Muscle of leg (tissue), 11 donors: ENCODE results near the gene RFTN1. TPM values are rescaled to one million over a fixed set of nuclear protein-coding genes. Genes with fewer than 3 reads are reported as not detected.

ENCODE experiments used
- DNase-seq: peaks from one replicate; pipeline ENCODE4 v3.0.0; 2013
- H3K27ac ChIP-seq: one replicate; pipeline ENCODE4 v1.5.1; 2013; ENCODE audit warnings: mild to moderate bottlenecking, low read length, control low read depth
- H3K27me3 ChIP-seq: one replicate; pipeline ENCODE4 v1.6.1; 2013; ENCODE audit warnings: low read length; ENCODE audit not compliant: control insufficient read depth, insufficient read depth
- H3K36me3 ChIP-seq: one replicate; pipeline ENCODE4 v1.6.1; 2013; ENCODE audit warnings: low read length; ENCODE audit not compliant: control insufficient read depth, insufficient read depth
- H3K4me1 ChIP-seq: one replicate; pipeline ENCODE4 v1.6.1; 2013; ENCODE audit warnings: low read length; ENCODE audit not compliant: control insufficient read depth, insufficient read depth
- H3K4me3 ChIP-seq: one replicate; pipeline ENCODE4 v1.5.1; 2013; ENCODE audit warnings: low read length, control low read depth
- H3K9me3 ChIP-seq: replicated peaks from 2 replicates; pipeline ENCODE4 v1.6.1; 2013; ENCODE audit warnings: low read depth, low read length; ENCODE audit not compliant: control insufficient read depth
- WGBS: methylation state at CpG from one replicate; pipeline ENCODE4 v1.1.5; 2013; ENCODE audit warnings: missing lambda C conversion rate; ENCODE audit not compliant: insufficient coverage; 5-methylcytosine and 5-hydroxymethylcytosine counted together
- polyA plus RNA-seq, 8 donors: library from polyadenylated mRNA; unstranded; fragments of 120-200 nt; gene quantifications; one replicate each; pipeline versions ENCODE4 v1.2.1 to v1.2.3, GENCODE V29; 2013; ENCODE audit warnings: inconsistent platforms in 1 of 8, low replicate concordance in 1 of 8; ENCODE audit not compliant: insufficient read length in 8 of 8, insufficient read depth in 1 of 8
- total RNA-seq: library from RNA; stranded (reverse); fragments of 120-200 nt; gene quantifications from one replicate; pipeline ENCODE4 v1.2.4, GENCODE V29; 2013

Gene RFTN1
- total and polyA plus RNA-seq, 9 donors, result 15.0 to 19.2 (median 15.6) TPM

DNA sequence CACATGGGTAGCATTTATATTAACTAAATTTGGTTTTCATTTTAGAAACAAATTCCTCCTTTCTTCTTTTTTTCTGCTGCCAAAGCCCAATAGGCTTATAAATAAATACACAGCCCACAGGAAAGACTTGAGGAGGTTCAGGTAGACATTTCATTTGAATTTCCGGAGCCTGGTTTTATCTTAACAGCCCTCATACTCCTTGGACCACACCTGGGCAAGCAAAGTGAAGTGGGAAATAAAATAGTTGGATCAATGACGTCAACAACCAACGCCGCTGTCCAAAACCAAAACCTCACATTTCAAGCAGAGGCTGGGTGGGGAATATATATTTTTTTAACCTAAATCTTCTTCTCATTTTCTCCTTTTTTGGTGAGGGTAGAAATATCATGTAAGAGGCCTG lies 53.2 kb downstream of the RFTN1 start:
- DNase-seq, result no peak
- no peak overlapping the region for H3K4me3 ChIP-seq
- peaks cover 3% of the 10 kb centered on the region for H3K4me1 ChIP-seq
- H3K36me3 ChIP-seq, result no peaks in the 10 kb centered on the region
- H3K27ac ChIP-seq, result no peak overlapping the region
- H3K9me3 ChIP-seq, result peaks cover 2% of the 10 kb centered on the region
- WGBS, result no CpG with 5 or more reads among the region's 4 CpGs
- H3K27me3 ChIP-seq, result no peaks in the 10 kb centered on the region

DNA sequence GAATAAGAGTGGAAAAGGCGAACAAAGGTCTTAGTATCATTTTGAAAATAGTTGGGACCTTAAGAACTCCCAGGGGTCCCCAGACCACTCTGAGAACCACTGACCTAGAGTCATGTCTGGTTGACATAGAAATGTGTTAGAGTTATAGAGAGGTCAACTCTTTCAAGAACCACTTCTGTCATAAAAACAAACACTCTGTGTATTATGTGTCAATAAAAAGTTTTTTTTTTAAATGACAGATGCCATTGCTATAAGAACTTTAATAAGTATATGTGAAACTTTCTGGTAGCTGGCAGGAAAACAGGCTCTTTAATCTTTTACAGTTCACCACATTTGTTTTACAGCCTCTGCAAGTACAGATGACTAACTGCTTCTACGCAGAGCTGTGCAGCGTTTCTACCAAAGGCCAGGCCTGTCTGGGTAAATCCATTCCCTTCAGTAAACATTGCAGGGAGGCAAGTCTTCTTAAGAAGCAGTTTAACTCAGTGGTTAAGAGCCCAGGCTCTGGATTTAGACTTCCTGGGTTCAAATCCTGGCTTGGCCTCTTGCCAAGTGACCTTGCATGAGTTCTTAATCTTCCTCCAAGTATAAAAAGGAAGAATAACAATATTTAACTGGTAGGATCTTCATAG lies 56.6 kb downstream of the RFTN1 start:
- Histone ChIP-seq H3K4me3 (no peak overlapping the region), H3K36me3 (no peaks in the 10 kb centered on the region), H3K4me1 (peaks cover 5% of the 10 kb centered on the region), H3K27me3 (no peaks in the 10 kb centered on the region), H3K27ac (no peak overlapping the region), H3K9me3 (peaks cover 2% of the 10 kb centered on the region)
- DNase-seq, result no peak
- WGBS, result 88% methylated on average over 2 of the region's 3 CpGs

DNA sequence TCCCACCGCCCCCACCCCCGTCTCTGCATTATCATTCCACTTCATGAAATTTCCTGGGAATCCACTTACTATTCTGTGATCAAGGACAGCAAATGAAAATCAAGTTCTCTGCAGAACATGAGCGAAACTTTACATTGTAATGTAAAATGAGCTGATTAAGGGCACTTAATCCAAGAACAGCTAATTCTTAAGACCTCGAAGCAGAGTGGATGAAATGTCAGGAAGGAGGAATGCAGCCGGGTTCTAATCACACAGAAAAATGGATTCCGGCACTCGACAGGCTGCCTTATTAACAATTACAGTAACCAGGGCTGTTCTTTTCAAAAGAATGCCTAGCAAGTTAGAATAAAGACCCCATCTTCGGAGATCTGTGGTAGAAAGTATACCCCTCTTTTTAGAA lies 57.5 kb downstream of the RFTN1 start:
- H3K4me1 ChIP-seq, result peaks cover 5% of the 10 kb centered on the region

DNA sequence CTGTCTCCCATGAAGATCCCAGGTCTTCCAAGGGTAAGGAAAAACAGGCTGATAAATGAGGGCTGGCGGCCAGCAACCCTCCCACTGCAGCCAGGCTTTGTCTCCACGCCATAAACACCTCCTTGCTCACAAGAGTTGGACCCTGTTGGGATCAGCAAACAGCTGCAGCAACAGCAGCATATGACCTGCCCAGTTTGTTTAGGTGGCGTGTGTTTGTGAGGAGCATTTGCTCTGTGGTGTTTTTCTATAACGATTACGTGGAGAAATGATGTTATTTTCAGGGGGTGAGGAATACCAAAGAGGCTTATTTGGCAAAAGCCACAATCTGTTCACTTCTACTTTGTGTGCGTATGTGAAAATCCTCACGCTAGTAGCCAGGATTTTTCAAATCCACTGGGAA lies 58.5 kb downstream of the RFTN1 start:
- Histone ChIP-seq H3K4me1 (peaks cover 3% of the 10 kb centered on the region), H3K4me3 (no peak overlapping the region), H3K27me3 (no peaks in the 10 kb centered on the region), H3K9me3 (peaks cover 2% of the 10 kb centered on the region), H3K36me3 (no peaks in the 10 kb centered on the region), H3K27ac (no peak overlapping the region)
- 47% methylated on average over 2 of the region's 7 CpGs for WGBS
- peak; percentile 48 for DNase-seq

More for the DNA sequence above, 57.5 kb downstream of the RFTN1 start:
- Histone ChIP-seq H3K4me3 (no peak overlapping the region), H3K36me3 (no peaks in the 10 kb centered on the region), H3K27me3 (no peaks in the 10 kb centered on the region), H3K27ac (no peak overlapping the region), H3K9me3 (peaks cover 2% of the 10 kb centered on the region)
- no peak for DNase-seq
- no CpG with 5 or more reads among the region's 8 CpGs for WGBS

DNA sequence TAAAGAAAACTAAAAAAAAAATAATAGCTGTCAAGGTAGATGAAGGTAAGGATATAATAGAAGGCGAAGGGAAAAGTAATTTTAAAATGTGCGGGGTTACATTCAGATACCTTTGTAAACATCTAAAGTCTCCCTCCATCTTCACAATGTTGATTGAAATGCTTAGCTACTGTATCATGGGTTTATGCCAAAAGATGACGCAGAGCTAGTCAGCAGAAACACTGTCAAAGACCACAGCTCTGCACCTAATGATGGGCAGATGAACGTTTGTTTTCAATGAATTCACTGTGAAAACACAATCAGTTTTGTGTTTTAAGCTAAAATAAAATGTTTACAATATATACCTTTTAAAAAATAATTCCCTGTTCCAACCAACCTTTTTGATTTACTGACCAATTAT lies 61.2 kb downstream of the RFTN1 start:
- Histone ChIP-seq H3K27me3 (no peaks in the 10 kb centered on the region), H3K36me3 (no peaks in the 10 kb centered on the region), H3K4me3 (no peak overlapping the region), H3K4me1 (peaks cover 5% of the 10 kb centered on the region), H3K27ac (no peak overlapping the region), H3K9me3 (no peaks in the 10 kb centered on the region)
- no peak for DNase-seq
- WGBS, result no CpG with 5 or more reads among the region's 4 CpGs

DNA sequence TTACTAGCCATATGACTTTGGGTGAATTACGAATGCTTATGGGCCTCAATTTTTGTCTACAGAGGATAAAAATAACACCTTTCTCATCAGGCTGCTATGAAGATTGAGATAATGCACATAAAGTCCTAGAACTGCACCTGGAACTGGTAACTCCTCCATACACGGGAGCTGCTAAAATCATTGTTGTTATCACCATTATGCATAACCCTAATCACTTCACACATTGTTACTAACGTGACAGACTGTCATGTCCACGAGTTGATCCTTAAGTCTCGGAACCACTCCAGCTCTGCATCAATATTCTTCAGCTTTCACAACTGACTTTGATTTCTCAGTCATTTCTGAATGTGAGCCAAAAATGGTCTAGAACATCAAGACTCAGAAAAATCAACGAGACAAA lies 64.1 kb downstream of the RFTN1 start:
- H3K36me3 ChIP-seq, result no peaks in the 10 kb centered on the region
- no peak overlapping the region for H3K27ac ChIP-seq
- H3K4me3 ChIP-seq, result no peak overlapping the region
- no peaks in the 10 kb centered on the region for H3K9me3 ChIP-seq
- H3K27me3 ChIP-seq, result no peaks in the 10 kb centered on the region
- WGBS, result 87% methylated on average over 5 of the region's 6 CpGs
- DNase-seq, result no peak
- H3K4me1 ChIP-seq, result peaks cover 2% of the 10 kb centered on the region

DNA sequence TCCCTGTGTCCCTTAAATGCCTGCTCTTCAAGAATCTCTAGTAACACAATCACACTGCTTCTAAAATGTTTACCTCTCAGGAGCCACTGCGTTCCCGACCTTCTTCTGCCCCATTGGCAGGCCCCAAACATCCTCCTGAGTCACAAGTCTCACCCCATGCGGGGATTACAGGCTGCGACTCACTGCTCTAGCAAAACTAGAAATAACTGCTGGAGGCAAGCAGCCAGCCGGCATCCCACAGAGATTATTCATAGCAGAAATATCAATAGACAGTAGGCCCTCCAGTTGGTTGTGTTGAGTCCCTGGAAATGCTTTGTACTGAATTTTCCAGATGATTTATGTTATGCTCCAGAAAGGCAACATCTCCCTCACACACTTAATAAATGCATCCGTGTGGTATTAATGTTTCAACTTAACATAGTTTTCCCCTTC lies 64.8 kb downstream of the RFTN1 start:
- H3K27ac ChIP-seq, result no peak overlapping the region
- WGBS, result 26% methylated on average over 4 of the region's 6 CpGs
- peaks cover 2% of the 10 kb centered on the region for H3K4me1 ChIP-seq
- no peaks in the 10 kb centered on the region for H3K36me3 ChIP-seq
- DNase-seq, result peak; percentile 63
- no peaks in the 10 kb centered on the region for H3K9me3 ChIP-seq
- H3K27me3 ChIP-seq, result no peaks in the 10 kb centered on the region
- no peak overlapping the region for H3K4me3 ChIP-seq

DNA sequence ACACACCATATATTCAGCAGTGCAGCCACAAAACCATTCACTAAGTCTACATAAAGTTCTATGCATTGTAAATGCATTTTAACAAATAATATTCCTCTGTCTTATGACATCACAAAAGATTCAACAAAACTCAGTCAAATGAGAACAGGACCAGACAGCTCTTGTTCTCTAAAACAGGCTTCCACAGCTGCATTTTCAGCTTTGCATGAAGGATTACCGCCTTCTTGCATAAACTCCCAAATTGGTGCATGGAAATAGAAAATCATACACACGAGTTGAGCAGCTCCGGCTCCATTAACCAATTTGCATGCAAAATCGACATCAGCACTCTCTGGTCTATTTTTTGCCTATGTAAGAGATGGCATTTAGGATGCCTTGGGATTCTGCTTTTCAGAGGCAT lies 66.4 kb downstream of the RFTN1 start:
- 100% methylated on average over 1 of the region's 4 CpGs for WGBS
- no peaks in the 10 kb centered on the region for H3K36me3 ChIP-seq

DNA sequence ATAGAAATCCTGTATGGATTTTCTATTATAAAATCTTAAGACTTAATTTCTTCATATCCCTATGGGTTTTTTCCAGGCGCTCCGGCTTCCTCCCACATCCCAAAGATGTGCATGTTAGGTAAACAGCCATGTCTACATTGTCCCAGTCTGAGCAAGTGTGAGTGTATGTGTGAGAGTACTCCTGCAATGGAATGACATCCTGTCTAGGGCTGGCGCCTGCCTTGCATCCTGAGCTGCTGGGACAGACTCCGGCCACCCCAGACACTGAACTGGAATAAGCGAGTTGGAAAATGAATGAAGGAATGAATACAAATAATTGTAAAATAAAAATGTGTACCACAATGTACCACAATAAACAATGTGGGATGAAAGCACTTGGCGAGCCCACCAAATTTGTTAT lies 69.2 kb downstream of the RFTN1 start:
- H3K4me1 ChIP-seq, result peaks cover 2% of the 10 kb centered on the region
- no peak overlapping the region for H3K27ac ChIP-seq
- H3K36me3 ChIP-seq, result no peaks in the 10 kb centered on the region
- no CpG with 5 or more reads among the region's 6 CpGs for WGBS
- H3K4me3 ChIP-seq, result no peak overlapping the region
- DNase-seq, result no peak
- H3K27me3 ChIP-seq, result no peaks in the 10 kb centered on the region
- H3K9me3 ChIP-seq, result no peaks in the 10 kb centered on the region

More for the DNA sequence above, 66.4 kb downstream of the RFTN1 start:
- peaks cover 2% of the 10 kb centered on the region for H3K4me1 ChIP-seq
- H3K4me3 ChIP-seq, result no peak overlapping the region
- no peak overlapping the region for H3K27ac ChIP-seq
- DNase-seq, result no peak
- no peaks in the 10 kb centered on the region for H3K27me3 ChIP-seq
- no peaks in the 10 kb centered on the region for H3K9me3 ChIP-seq

DNA sequence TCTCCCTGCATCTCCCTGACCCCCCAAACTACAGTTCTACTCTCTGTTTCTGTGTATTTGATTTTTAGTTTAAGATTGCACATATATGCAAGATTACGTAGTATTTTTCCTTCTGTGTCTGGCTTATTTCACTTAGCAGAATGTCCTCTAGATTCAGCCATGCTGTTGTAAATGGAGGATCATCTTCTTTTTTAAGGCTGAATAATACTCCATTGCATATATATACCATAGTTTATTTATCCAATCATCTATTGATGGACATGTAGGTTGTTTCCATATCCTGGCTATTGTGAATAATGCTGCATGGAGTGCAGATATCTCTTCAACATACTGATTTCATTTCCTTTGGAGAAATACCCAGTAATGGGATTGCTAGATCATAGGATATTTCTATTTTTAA lies 70.8 kb downstream of the RFTN1 start:
- H3K36me3 ChIP-seq, result no peaks in the 10 kb centered on the region
- no peaks in the 10 kb centered on the region for H3K4me1 ChIP-seq
- no peak overlapping the region for H3K27ac ChIP-seq
- no peak overlapping the region for H3K4me3 ChIP-seq
- no peak for DNase-seq
- no peaks in the 10 kb centered on the region for H3K9me3 ChIP-seq
- no CpG with 5 or more reads among the region's 1 CpG for WGBS
- H3K27me3 ChIP-seq, result no peaks in the 10 kb centered on the region

DNA sequence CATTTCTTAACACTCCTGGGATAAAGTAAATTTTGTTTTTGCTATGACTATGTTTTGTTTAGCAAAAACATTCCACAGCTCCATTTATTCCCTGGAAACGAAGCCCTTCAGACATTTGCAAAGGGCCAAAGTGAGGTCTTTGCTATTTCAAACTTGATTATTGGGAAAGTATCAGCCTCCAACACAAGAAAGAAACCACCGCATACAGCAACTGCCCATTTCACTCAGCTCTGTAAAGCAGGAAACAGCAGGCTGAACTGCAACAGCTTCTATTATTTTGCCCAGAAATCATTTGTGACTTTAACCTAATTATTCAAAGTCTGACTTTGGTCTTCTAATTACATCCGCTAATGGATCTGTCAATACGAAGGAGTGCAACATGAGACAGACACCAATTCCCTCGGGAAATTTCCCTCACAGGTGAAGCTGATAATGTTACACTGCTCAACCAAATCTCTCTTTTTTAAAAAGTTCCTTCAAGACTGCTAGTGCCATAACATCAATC lies 72.1 kb downstream of the RFTN1 start:
- Histone ChIP-seq H3K4me3 (no peak overlapping the region), H3K27me3 (no peaks in the 10 kb centered on the region), H3K9me3 (no peaks in the 10 kb centered on the region), H3K36me3 (no peaks in the 10 kb centered on the region), H3K4me1 (no peaks in the 10 kb centered on the region), H3K27ac (no peak overlapping the region)
- DNase-seq, result peak; percentile 73
- WGBS, result 18% methylated on average over 4 of the region's 5 CpGs
